GM06990 (cell line): ENCODE results near the gene ZNF23.

Experiments
- DNase-seq: peaks from one replicate; pipeline ENCODE4 v3.0.0-alpha.2; 2011; ENCODE audit not compliant: insufficient read length; ENCODE audit errors: extremely low read depth
- H3K27me3 ChIP-seq: replicated peaks from 2 replicates; pipeline ENCODE4 v1.6.0; 2011; ENCODE audit warnings: low read length; ENCODE audit not compliant: control insufficient read depth, insufficient read depth
- H3K36me3 ChIP-seq: 2 replicates; pipeline ENCODE4 v1.5.1; 2011; ENCODE audit warnings: low read length; ENCODE audit not compliant: control insufficient read depth, insufficient read depth
- H3K4me3 ChIP-seq: replicated peaks from 2 replicates; pipeline ENCODE4 v1.5.1; 2011; ENCODE audit warnings: low read depth, mild to moderate bottlenecking, control low read depth, low read length
- TF ChIP-seq, protein P1 (sequence below): IDR thresholded peaks from 2 replicates; pipeline ENCODE4 v1.5.1; 2011; ENCODE audit warnings: low read length, control low read depth, mild to moderate bottlenecking, inconsistent platforms; ENCODE audit not compliant: insufficient read depth, poor library complexity, severe bottlenecking

The ZNF23 gene

DNA sequence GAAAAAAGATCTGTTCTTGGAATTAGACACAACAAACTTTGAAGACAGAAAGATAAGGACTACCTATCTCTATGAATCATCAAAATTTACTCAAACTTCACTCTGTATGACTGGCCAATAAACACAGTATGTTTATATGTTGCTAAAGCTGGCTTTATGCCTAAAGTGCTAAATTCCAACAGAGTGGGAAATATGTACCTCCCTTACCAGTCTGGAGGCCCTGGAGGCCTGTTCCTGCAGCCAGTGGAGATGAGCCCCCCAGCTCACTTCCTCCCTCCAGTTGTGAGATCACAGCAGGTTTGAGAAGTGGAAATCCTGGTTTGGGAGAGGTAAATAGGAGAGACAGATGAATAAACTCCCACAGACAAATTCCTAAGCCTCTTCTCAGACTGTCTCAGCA, 9.0 kb downstream of the ZNF23 start:
- TF ChIP-seq, protein P1, sequence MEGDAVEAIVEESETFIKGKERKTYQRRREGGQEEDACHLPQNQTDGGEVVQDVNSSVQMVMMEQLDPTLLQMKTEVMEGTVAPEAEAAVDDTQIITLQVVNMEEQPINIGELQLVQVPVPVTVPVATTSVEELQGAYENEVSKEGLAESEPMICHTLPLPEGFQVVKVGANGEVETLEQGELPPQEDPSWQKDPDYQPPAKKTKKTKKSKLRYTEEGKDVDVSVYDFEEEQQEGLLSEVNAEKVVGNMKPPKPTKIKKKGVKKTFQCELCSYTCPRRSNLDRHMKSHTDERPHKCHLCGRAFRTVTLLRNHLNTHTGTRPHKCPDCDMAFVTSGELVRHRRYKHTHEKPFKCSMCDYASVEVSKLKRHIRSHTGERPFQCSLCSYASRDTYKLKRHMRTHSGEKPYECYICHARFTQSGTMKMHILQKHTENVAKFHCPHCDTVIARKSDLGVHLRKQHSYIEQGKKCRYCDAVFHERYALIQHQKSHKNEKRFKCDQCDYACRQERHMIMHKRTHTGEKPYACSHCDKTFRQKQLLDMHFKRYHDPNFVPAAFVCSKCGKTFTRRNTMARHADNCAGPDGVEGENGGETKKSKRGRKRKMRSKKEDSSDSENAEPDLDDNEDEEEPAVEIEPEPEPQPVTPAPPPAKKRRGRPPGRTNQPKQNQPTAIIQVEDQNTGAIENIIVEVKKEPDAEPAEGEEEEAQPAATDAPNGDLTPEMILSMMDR, result no peak
- H3K36me3 ChIP-seq, result peaks cover 25% of the 10 kb centered on the region
- no peak overlapping the region for H3K4me3 ChIP-seq
- H3K27me3 ChIP-seq, result no peaks in the 10 kb centered on the region
- no peak for DNase-seq

DNA sequence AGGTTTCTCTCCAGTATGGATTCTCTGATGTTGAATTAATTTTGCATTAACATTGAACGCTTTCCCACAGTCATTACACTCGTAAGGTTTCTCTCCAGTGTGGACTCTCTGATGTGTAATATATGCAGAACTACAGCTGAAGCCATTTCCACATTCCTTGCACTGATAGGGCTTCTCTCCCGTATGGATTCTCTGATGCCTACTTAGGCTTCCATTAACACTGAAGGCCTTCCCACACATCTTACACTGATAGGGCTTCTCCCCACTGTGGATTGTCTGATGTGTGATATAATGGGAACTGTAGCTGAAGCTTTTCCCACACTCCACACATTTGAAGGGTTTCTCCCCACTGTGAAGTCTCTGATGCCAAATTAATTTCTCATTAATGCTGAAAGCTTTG, 13.0 kb downstream of the ZNF23 start:
- Histone ChIP-seq H3K4me3 (no peak overlapping the region), H3K27me3 (no peaks in the 10 kb centered on the region), H3K36me3 (peaks cover 18% of the 10 kb centered on the region)
- TF ChIP-seq, protein P1, result no peak
- no peak for DNase-seq

DNA sequence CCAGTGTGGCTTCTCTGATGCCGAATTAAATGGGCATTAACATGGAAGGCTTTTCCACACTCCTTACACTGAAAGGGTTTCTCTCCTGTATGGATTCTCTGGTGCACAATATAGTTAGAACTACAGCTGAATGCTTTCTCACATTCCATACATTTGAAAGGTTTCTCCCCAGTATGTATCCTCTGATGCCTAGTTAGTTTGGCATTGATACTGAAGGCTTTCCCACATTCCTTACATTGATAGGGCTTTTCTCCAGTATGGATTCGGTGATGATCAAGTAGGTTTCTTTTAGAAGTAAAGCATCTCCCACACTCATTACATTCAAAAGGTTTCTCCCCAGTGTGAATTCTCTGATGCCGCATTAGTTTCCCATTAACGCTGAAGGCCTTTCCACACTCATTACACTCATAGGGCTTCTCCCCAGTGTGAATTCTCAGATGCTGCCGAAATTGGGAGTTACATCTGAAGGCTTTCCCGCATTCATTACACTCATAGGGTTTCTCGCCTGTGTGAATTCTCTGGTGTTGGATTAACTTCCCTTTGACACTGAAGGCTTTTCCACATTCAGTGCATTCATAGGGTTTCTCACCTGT, 13.7 kb downstream of the ZNF23 start:
- Histone ChIP-seq H3K27me3 (no peaks in the 10 kb centered on the region), H3K36me3 (peaks cover 18% of the 10 kb centered on the region), H3K4me3 (no peak overlapping the region)
- TF ChIP-seq, protein P1, result no peak
- DNase-seq, result no peak

DNA sequence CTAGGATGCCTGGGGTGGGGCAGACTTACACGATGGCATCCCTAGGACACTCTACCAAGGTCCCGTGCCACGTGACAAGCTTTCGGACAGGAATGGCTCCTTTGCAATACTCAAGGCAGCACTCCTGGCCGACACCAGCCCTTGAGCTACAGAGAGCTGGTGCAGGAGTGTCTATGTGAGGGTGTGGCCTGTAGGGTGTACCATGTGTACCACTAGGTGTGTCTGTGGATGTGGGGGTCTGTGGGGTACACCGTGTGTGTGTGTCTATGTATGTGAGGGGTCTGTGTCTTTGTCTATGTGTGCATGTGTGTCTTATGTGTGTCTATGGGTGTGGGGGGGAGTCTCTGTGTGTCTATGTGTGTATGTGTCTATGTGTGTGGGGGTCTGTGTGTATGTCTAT, 18.3 kb downstream of the ZNF23 start:
- DNase-seq, result no peak
- peaks cover 1% of the 10 kb centered on the region; the same call in 1 of the 2 replicates for H3K36me3 ChIP-seq
- TF ChIP-seq, protein P1, result no peak
- H3K4me3 ChIP-seq, result no peak overlapping the region
- no peaks in the 10 kb centered on the region; the same call in 1 of the 2 replicates for H3K27me3 ChIP-seq

DNA sequence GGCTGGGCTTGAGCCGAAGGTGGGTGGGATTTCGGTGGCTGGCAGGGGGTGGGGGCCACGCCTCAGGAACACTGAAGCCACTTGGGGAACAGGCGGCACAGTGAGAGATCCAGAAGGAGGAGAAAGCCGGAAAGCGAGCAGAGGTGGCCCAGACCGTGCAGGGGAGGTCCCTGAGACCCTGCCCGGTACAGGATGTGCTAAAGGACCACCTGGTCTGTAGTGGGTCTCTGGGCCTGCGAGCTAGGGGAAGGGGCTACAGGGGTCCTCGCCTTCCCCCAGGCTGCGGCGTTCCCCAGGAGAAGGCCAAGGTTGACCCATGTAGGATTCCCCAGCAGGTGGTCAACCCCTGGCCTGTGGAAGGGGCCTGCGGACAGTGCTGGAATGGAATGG, 20.0 kb downstream of the ZNF23 start, which contains the start of gene TLE7:
TSS of gene TLE7 (minus strand) at position 4 of the 390 bp plus-strand sequence. CDS start 8,730 bp downstream, outside the sequence.
- no peaks in the 10 kb centered on the region for H3K36me3 ChIP-seq
- H3K4me3 ChIP-seq, result no peak within 1 kb of the TSS
- TF ChIP-seq, protein P1, result no peak
- no peaks in the 10 kb centered on the region; the same call in 1 of the 2 replicates for H3K27me3 ChIP-seq
- no peak for DNase-seq
